Gastroesophageal sphincter (tissue), 4 donors: ENCODE data around the gene POR. TPM values are rescaled to one million over a fixed set of nuclear protein-coding genes. Genes with fewer than 3 reads are reported as not detected.
"Not testable (repeated sequence)": the region's sequence is repeated elsewhere in the genome, so short reads cannot be mapped to it uniquely, and the experiment has no call there.

ENCODE experiments used
- ATAC-seq: fragments of 150-250 bp; one replicate; pipeline ENCODE4 v1.9.1; 2016; ENCODE audit warnings: mild to moderate bottlenecking, moderate library complexity
- H3K27ac ChIP-seq, 4 donors: fragments of 200-600 bp; sonication (generic) in 3 of 4; 1 replicate in 3 of 4; 2 replicates in 1 of 4; pipeline ENCODE4 v1.5.1; 2016 to 2019
- H3K27me3 ChIP-seq: fragments of 200-600 bp; sonication (generic); one replicate; pipeline ENCODE4 v1.5.1; 2019
- H3K36me3 ChIP-seq, 2 donors: fragments of 200-600 bp; sonication (generic); one replicate each; pipeline ENCODE4 v1.5.1; 2019; ENCODE audit warnings: control low read depth in 1 of 2
- H3K4me1 ChIP-seq, 3 donors: fragments of 200-600 bp; sonication (generic); 1 replicate in 2 of 3; 2 replicates in 1 of 3; pipeline ENCODE4 v1.5.1; 2016 to 2019; ENCODE audit warnings: control low read depth in 2 of 3
- H3K4me3 ChIP-seq, 2 donors: fragments of 200-600 bp; sonication (generic); one replicate each; pipeline ENCODE4 v1.5.1; 2019; ENCODE audit warnings: mild to moderate bottlenecking in 1 of 2, moderate library complexity in 1 of 2
- H3K9me3 ChIP-seq, 3 donors: fragments of 200-600 bp; sonication (generic); one replicate each; pipeline ENCODE4 v1.5.1; 2017 to 2019; ENCODE audit warnings: control low read depth in 2 of 3
- CTCF ChIP-seq, 4 experiments: fragments of 200-600 bp in 2 of 4; fragments of 450-650 bp in 2 of 4; sonication (generic) in 1 of 4; IDR thresholded peaks; one replicate each; pipeline ENCODE4 v1.5.1; 2017 to 2019; ENCODE audit warnings: antibody characterized with exemption in 4 of 4, mild to moderate bottlenecking in 2 of 4, moderate library complexity in 2 of 4
- EP300 ChIP-seq: sonication (generic); formaldehyde crosslinking; IDR thresholded peaks from one replicate; pipeline ENCODE4 v1.6.1; 2017; ENCODE audit warnings: antibody characterized with exemption, mild to moderate bottlenecking
- POLR2A ChIP-seq, 2 donors: fragments of 450-650 bp; IDR thresholded peaks; one replicate each; pipeline ENCODE4 v1.6.1; 2017; ENCODE audit warnings: antibody characterized with exemption in 2 of 2, mild to moderate bottlenecking in 2 of 2, moderate library complexity in 1 of 2
- POLR2AphosphoS5 ChIP-seq: sonication (generic); formaldehyde crosslinking; IDR thresholded peaks from one replicate; pipeline ENCODE4 v1.6.1; 2017; ENCODE audit warnings: antibody characterized with exemption
- WGBS, 2 donors: methylation state at CpG; one replicate each; pipeline ENCODE4 v1.1.5; 2018; ENCODE audit warnings: low coverage in 1 of 2; 5-methylcytosine and 5-hydroxymethylcytosine counted together
- total RNA-seq, 4 donors: library from RNA; depleted of rRNA; stranded (reverse); fragments of >200 nt; gene quantifications; one replicate each; pipeline ENCODE4 v1.1.0, GENCODE V29; 2016

Gene POR
- total RNA-seq, 4 donors from 2014 or later, result 31.5 to 54.3 (median 47.7) TPM

- peak; percentile 96 for ATAC-seq
- TF ChIP-seq POLR2A (IDR thresholded peaks at IDR 0.05), result peak in 1 of 2 donors; percentile 17
- peak; percentile 51 for TF ChIP-seq POLR2AphosphoS5
- TF ChIP-seq CTCF (IDR thresholded peaks at IDR 0.05), result no peak
- TF ChIP-seq EP300, result no peak
- Histone ChIP-seq H3K27ac (peak overlapping the region in 3 of 4 donors; percentile 49 to 62 (median 61)), H3K9me3 (no peaks in the 10 kb centered on the region), H3K27me3 (no peaks in the 10 kb centered on the region), H3K4me1 (peaks cover 0 to 16% (median 0%) of the 10 kb centered on the region in 3 donors), H3K36me3 (no peaks in the 10 kb centered on the region), H3K4me3 (no peak overlapping the region)
- WGBS, 2 donors, result 61 to 64% methylated on average over 8 to 9 of the region's 17 CpGs
Measured at GRCh38 chr7:75905785-75906604, 9.0 kb upstream of the POR start.

GRCh38 chr7:75906991-75907667, 7.8 kb upstream of the POR start:
- Histone ChIP-seq H3K27ac (no peak overlapping the region), H3K27me3 (no peaks in the 10 kb centered on the region), H3K36me3 (no peaks in the 10 kb centered on the region), H3K4me1 (peaks cover 0 to 16% (median 0%) of the 10 kb centered on the region in 3 donors), H3K9me3 (no peaks in the 10 kb centered on the region), H3K4me3 (no peak overlapping the region)
- WGBS, 2 donors, result 77 to 79% methylated on average over 8 to 10 of the region's 10 CpGs
- no peak for ATAC-seq
- TF ChIP-seq CTCF (IDR thresholded peaks at IDR 0.05) (no peak), EP300 (no peak), POLR2AphosphoS5 (no peak), POLR2A (IDR thresholded peaks at IDR 0.05) (no peak)

- H3K27ac ChIP-seq, H3K27me3 ChIP-seq, H3K9me3 ChIP-seq, H3K4me3 ChIP-seq, ATAC-seq, H3K36me3 ChIP-seq: not testable (repeated sequence)
- WGBS, 2 donors, result 75 to 87% methylated on average over 1 to 5 of the region's 9 CpGs
- peaks cover 0 to 16% (median 0%) of the 10 kb centered on the region in 3 donors for H3K4me1 ChIP-seq
Measured at GRCh38 chr7:75907668-75908039, 7.3 kb upstream of the POR start.

GRCh38 chr7:75909521-75910132, 5.3 kb upstream of the POR start:
- Histone ChIP-seq H3K4me3 (no peak overlapping the region), H3K36me3 (no peaks in the 10 kb centered on the region), H3K9me3 (no peaks in the 10 kb centered on the region), H3K4me1 (peaks cover 0 to 25% (median 0%) of the 10 kb centered on the region in 3 donors), H3K27me3 (no peaks in the 10 kb centered on the region), H3K27ac (no peak overlapping the region)
- ATAC-seq, result no peak
- TF ChIP-seq POLR2AphosphoS5 (no peak), CTCF (IDR thresholded peaks at IDR 0.05) (no peak), EP300 (no peak), POLR2A (IDR thresholded peaks at IDR 0.05) (no peak)
- 77 to 80% methylated on average over 2 to 5 of the region's 5 CpGs for WGBS, 2 donors

- not testable (repeated sequence) for H3K9me3 ChIP-seq, ATAC-seq, H3K27ac ChIP-seq, H3K36me3 ChIP-seq, H3K27me3 ChIP-seq, H3K4me3 ChIP-seq
- peaks cover 0 to 19% (median 6%) of the 10 kb centered on the region in 3 donors for H3K4me1 ChIP-seq
- 58 to 74% methylated on average over 11 to 12 of the region's 12 CpGs for WGBS, 2 donors
Measured at GRCh38 chr7:75911186-75911585, 3.8 kb upstream of the POR start.
